Measurements from ENCODE around the gene STK39. TPM values are rescaled to one million over a fixed set of nuclear protein-coding genes. Genes with fewer than 3 reads are reported as not detected.

Gene STK39
- total and polyA plus RNA-seq, 9 of the 15 experiments (the other 6 are each of a cell fraction or from before 2014, with no cell fraction given): 0.19 to 0.76 (median 0.51) TPM

DNA sequence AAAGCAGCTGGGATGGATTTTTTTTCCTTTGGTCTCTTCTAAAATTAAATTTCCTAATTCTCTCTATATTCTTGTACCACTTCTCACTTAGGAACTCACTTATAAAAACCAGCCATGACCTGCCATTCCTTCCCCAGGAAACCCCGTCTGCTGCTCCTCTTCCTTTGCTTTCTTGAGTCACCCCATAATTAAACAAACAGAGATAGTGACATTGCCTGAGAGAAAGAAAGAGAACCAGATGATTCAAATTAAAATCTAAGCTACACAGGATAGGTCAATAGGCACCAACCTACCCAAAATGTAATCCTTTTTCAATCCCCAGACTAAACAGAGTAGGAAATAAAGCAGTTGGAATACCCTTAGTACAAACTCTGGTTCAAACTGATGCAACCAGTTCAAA is 9.7 kb downstream of the STK39 start:
- TF ChIP-seq MAZ (CRISPR knock-in tag; conservative IDR thresholded peaks at IDR 0.05 in 1 of 2, IDR thresholded peaks at IDR 0.05 in 1 of 2) (no peak), MECOM (CRISPR knock-in tag; IDR thresholded peaks at IDR 0.05) (no peak), PRDM10 (IDR thresholded peaks at IDR 0.05; ENCODE audit: partially characterized antibody) (no peak), POLR2AphosphoS5 (IDR thresholded peaks at IDR 0.05; ENCODE audit: control insufficient read depth, insufficient read depth, low read depth, low read length) (no peak), ZNF165 (CRISPR knock-in tag; IDR thresholded peaks at IDR 0.05; ENCODE audit: borderline replicate concordance) (no peak), BACH1 (tag; IDR thresholded peaks at IDR 0.05) (no peak), ZNF282 (CRISPR knock-in tag; IDR thresholded peaks at IDR 0.05) (no peak)
- TF ChIP-seq, protein P1, sequence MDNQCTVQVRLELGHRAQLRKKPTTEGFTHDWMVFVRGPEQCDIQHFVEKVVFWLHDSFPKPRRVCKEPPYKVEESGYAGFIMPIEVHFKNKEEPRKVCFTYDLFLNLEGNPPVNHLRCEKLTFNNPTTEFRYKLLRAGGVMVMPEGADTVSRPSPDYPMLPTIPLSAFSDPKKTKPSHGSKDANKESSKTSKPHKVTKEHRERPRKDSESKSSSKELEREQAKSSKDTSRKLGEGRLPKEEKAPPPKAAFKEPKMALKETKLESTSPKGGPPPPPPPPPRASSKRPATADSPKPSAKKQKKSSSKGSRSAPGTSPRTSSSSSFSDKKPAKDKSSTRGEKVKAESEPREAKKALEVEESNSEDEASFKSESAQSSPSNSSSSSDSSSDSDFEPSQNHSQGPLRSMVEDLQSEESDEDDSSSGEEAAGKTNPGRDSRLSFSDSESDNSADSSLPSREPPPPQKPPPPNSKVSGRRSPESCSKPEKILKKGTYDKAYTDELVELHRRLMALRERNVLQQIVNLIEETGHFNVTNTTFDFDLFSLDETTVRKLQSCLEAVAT (IDR thresholded peaks at IDR 0.05): no peak
- FAIRE-seq (no peak), DNase-seq (ENCODE audit: extremely low read depth in 1 of 4, low spot score in 3 of 4) (no peak), ATAC-seq (no peak)
- Histone ChIP-seq H3K27ac (ENCODE audit: extremely low read depth, low read depth, low read length) (no peak overlapping the region), H3K4me1 (replicated peaks in 1 of 2; ENCODE audit: control insufficient read depth in 2 of 2, insufficient read depth in 2 of 2, low read length in 2 of 2) (no peaks in the 10 kb centered on the region; a peak in 1 of 5 replicates), H4K20me1 (replicated peaks; ENCODE audit: control insufficient read depth, insufficient read depth, low read length) (no peaks in the 10 kb centered on the region), H3K4me2 (ENCODE audit: insufficient read depth, low read length) (no peak overlapping the region), H3K36me3 (ENCODE audit: control insufficient read depth, insufficient read depth, low read length) (no peaks in the 10 kb centered on the region), H2AFZ (ENCODE audit: low read depth, low read length) (no peak overlapping the region), H3K4me3 (no peak overlapping the region), H3K9me1 (ENCODE audit: control insufficient read depth, insufficient read depth, low read length) (no peaks in the 10 kb centered on the region), H3K27me3 (ENCODE audit: control insufficient read depth in 2 of 2, insufficient read depth in 2 of 2, low read length in 2 of 2) (peaks cover 2 to 6% of the 10 kb centered on the region in 2 experiments; a peak in 1 of 5 replicates), H3K79me2 (ENCODE audit: control insufficient read depth, insufficient read depth, low read length) (no peaks in the 10 kb centered on the region), H3K9ac (ENCODE audit: insufficient read depth in 1 of 2, low read depth in 2 of 2, low read length in 2 of 2) (no peak overlapping the region), H3K9me3 (replicated peaks; ENCODE audit: control insufficient read depth, insufficient read depth, low read depth, low read length) (no peaks in the 10 kb centered on the region)
- CTCF ChIA-PET (ENCODE audit: low intra/inter-chr PET ratio): no interaction called here
- POLR2A ChIA-PET: no interaction called here
- intact Hi-C loops (cut with micrococcal nuclease): no loop called here
- in situ Hi-C loops (cut with MboI): no loop called here
- 0% methylated on average over 1 of the region's 1 CpG for WGBS (ENCODE audit: insufficient coverage, low coverage, missing lambda C conversion rate)
- BruUV-seq (replicated peaks): no TSS peak

Measured in K562 (cell line).